CD4-positive, alpha-beta T cell treated with Interleukin-4 for 4 hours (primary cell): ENCODE data around the gene UQCRC1.

Experiments
- DNase-seq: peaks from one replicate; pipeline ENCODE4 v3.0.0-alpha.2; 2020

Gene UQCRC1

GRCh38 chr3:48598323-48599076, 10.9 kb downstream of the UQCRC1 start:
- no peak for DNase-seq

- DNase-seq, result no peak
Measured at GRCh38 chr3:48597408-48597800, 12.0 kb downstream of the UQCRC1 start.

GRCh38 chr3:48596676-48597407, 12.6 kb downstream of the UQCRC1 start:
- DNase-seq, result no peak

GRCh38 chr3:48596157-48596556, 13.3 kb downstream of the UQCRC1 start:
- DNase-seq, result no peak

- DNase-seq, result no peak
Measured at GRCh38 chr3:48595526-48596121, 13.8 kb downstream of the UQCRC1 start.

GRCh38 chr3:48595075-48595525, 14.3 kb downstream of the UQCRC1 start, which contains the start of gene COL7A1:
Gene COL7A1 (minus strand): TSS chr3:48595329. CDS start chr3:48595159, 170 bp downstream.
- DNase-seq, result no peak

- no peak for DNase-seq
Measured at GRCh38 chr3:48594417-48595049, 14.9 kb downstream of the UQCRC1 start.

- no peak for DNase-seq
Measured at GRCh38 chr3:48593337-48593736, 16.1 kb downstream of the UQCRC1 start.

- no peak for DNase-seq
Measured at GRCh38 chr3:48592519-48593087, 16.8 kb downstream of the UQCRC1 start.

- DNase-seq, result no peak
Measured at GRCh38 chr3:48591886-48592518, 17.4 kb downstream of the UQCRC1 start.

- DNase-seq, result no peak
Measured at GRCh38 chr3:48591436-48591835, 18.0 kb downstream of the UQCRC1 start.

GRCh38 chr3:48588230-48588629, 21.2 kb downstream of the UQCRC1 start:
- no peak for DNase-seq

- no peak for DNase-seq
Measured at GRCh38 chr3:48587686-48588085, 21.8 kb downstream of the UQCRC1 start.

- DNase-seq, result no peak
Measured at GRCh38 chr3:48585411-48585810, 24.0 kb downstream of the UQCRC1 start.

GRCh38 chr3:48584836-48585235, 24.6 kb downstream of the UQCRC1 start:
- DNase-seq, result no peak

- no peak for DNase-seq
Measured at GRCh38 chr3:48581621-48582481, 27.6 kb downstream of the UQCRC1 start.

- DNase-seq, result no peak
Measured at GRCh38 chr3:48576647-48577046, 32.8 kb downstream of the UQCRC1 start.

- no peak for DNase-seq
Measured at GRCh38 chr3:48575366-48575765, 34.1 kb downstream of the UQCRC1 start.

- DNase-seq, result no peak
Measured at GRCh38 chr3:48573973-48574585, 35.4 kb downstream of the UQCRC1 start.

GRCh38 chr3:48572517-48572916, 36.9 kb downstream of the UQCRC1 start:
- DNase-seq, result no peak

- no peak for DNase-seq
Measured at GRCh38 chr3:48571938-48572337, 37.5 kb downstream of the UQCRC1 start.
